ENCODE results near the gene LRP1. TPM values are rescaled to one million over a fixed set of nuclear protein-coding genes. Genes with fewer than 3 reads are reported as not detected.

LRP1 gene
- total RNA-seq, 4 donors from 2014 or later = 128 to 312 (median 207) TPM

DNA sequence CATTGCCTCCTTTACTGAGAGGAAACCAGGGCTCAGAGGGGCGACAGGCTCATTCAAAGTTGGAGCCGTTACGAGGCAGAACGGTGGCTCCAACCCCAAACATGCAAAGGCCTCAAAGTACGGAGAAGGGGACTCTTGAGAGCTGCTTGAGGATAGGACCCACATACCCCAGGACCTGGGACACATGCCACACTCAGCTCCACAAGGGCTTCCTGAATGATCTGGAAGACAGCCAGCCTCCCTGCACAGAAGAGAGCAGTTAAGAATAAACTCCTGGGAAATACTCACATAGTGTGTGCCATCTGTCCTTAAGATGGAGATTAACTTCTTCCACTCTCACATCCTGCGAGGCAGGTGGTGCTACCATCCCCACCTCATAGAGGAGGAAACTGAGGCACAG lies 61.8 kb downstream of the LRP1 start:
- Histone ChIP-seq H3K4me1 (no peaks in the 10 kb centered on the region), H3K27me3 (no peaks in the 10 kb centered on the region), H3K9me3 (no peaks in the 10 kb centered on the region), H3K27ac (no peak overlapping the region), H3K36me3 (peaks cover 0 to 98% (median 0%) of the 10 kb centered on the region in 3 donors), H3K4me3 (no peak overlapping the region)
- no peak for TF ChIP-seq POLR2A (IDR thresholded peaks at IDR 0.05)
- TF ChIP-seq, protein P1, sequence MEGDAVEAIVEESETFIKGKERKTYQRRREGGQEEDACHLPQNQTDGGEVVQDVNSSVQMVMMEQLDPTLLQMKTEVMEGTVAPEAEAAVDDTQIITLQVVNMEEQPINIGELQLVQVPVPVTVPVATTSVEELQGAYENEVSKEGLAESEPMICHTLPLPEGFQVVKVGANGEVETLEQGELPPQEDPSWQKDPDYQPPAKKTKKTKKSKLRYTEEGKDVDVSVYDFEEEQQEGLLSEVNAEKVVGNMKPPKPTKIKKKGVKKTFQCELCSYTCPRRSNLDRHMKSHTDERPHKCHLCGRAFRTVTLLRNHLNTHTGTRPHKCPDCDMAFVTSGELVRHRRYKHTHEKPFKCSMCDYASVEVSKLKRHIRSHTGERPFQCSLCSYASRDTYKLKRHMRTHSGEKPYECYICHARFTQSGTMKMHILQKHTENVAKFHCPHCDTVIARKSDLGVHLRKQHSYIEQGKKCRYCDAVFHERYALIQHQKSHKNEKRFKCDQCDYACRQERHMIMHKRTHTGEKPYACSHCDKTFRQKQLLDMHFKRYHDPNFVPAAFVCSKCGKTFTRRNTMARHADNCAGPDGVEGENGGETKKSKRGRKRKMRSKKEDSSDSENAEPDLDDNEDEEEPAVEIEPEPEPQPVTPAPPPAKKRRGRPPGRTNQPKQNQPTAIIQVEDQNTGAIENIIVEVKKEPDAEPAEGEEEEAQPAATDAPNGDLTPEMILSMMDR (IDR thresholded peaks at IDR 0.05) = no peak
- no peak for DNase-seq

DNA sequence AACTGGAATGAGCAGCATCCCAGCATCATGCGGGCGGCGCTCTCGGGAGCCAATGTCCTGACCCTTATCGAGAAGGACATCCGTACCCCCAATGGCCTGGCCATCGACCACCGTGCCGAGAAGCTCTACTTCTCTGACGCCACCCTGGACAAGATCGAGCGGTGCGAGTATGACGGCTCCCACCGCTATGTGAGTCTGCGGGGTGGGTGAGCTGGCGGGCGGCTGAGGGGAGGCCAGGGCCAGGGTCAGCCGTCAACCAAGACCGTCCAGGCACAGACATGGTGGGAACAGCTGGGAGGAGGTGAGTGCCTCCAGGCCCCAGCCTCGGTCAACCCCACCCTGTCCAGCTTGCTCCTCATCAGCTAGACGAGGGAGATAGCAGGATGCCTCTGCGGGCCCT lies 62.5 kb downstream of the LRP1 start:
- no peak for DNase-seq
- no peak for TF ChIP-seq POLR2A (IDR thresholded peaks at IDR 0.05)
- TF ChIP-seq, protein P1 (IDR thresholded peaks at IDR 0.05) = no peak
- no peaks in the 10 kb centered on the region for H3K27me3 ChIP-seq
- no peak overlapping the region for H3K27ac ChIP-seq
- no peak overlapping the region for H3K4me3 ChIP-seq
- H3K36me3 ChIP-seq = peaks cover 0 to 98% (median 0%) of the 10 kb centered on the region in 3 donors
- H3K4me1 ChIP-seq = no peaks in the 10 kb centered on the region
- no peaks in the 10 kb centered on the region for H3K9me3 ChIP-seq

DNA sequence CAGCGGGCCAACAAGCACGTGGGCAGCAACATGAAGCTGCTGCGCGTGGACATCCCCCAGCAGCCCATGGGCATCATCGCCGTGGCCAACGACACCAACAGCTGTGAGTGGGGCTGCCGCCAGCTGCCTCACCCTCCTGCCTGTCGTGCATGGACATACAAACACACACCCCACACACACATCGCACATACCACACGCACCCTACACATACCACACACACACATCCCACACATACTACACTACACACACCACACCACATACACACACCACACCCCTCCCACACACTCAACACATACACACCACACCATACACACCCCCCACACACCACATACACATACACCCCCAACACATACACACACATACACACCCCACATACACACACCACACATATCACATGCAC lies 63.1 kb downstream of the LRP1 start:
- H3K27me3 ChIP-seq = no peaks in the 10 kb centered on the region
- H3K36me3 ChIP-seq = peaks cover 0 to 98% (median 0%) of the 10 kb centered on the region in 3 donors
- DNase-seq = no peak
- H3K27ac ChIP-seq = no peak overlapping the region
- TF ChIP-seq POLR2A (IDR thresholded peaks at IDR 0.05) = no peak
- TF ChIP-seq, protein P1 (IDR thresholded peaks at IDR 0.05) = no peak
- no peaks in the 10 kb centered on the region for H3K9me3 ChIP-seq
- no peak overlapping the region for H3K4me3 ChIP-seq
- no peaks in the 10 kb centered on the region for H3K4me1 ChIP-seq

DNA sequence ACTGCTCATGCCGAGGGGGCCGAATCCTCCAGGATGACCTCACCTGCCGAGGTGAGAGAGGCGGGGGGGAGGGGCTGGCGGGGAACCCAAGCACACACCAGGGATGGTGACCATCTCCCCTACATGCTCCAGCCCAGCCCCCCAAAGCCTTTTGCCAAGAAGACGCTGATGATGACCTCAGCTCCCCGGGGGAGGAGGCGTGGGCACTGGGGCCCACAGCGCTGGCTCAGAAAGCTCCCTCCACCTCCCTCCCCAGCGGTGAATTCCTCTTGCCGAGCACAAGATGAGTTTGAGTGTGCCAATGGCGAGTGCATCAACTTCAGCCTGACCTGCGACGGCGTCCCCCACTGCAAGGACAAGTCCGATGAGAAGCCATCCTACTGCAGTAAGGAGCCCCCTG lies 64.6 kb downstream of the LRP1 start:
- Histone ChIP-seq H3K27me3 (no peaks in the 10 kb centered on the region), H3K27ac (no peak overlapping the region), H3K4me1 (no peaks in the 10 kb centered on the region), H3K36me3 (peaks cover 0 to 98% (median 0%) of the 10 kb centered on the region in 3 donors), H3K4me3 (no peak overlapping the region), H3K9me3 (no peaks in the 10 kb centered on the region)
- DNase-seq = no peak
- TF ChIP-seq, protein P1 (IDR thresholded peaks at IDR 0.05) = no peak
- no peak for TF ChIP-seq POLR2A (IDR thresholded peaks at IDR 0.05)

DNA sequence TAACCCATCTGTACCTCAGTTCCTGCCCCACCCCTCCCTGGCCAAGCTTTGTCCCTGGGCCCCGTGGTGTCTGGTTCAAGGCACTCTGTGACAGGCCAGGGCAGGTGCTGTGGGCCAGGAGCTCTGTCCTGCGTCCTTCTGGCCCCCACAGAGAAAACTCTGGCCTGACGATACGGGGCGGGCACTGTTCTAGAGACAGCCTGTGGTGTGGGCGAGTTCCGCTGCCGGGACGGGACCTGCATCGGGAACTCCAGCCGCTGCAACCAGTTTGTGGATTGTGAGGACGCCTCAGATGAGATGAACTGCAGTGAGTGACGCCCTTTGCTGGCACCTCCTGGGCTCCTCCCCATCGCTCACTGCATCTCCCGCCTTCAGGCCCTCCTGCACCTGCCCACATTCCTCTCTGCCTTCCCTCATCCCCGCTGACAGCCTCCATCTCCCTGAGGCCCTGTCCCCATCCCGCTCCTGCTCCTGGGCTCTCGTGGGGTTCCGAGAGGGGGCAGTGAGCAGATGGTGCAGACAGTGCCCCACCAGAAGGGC lies 65.5 kb downstream of the LRP1 start:
- H3K36me3 ChIP-seq = peaks cover 0 to 98% (median 0%) of the 10 kb centered on the region in 3 donors
- no peak for TF ChIP-seq POLR2A (IDR thresholded peaks at IDR 0.05)
- TF ChIP-seq, protein P1 (IDR thresholded peaks at IDR 0.05) = no peak
- H3K27ac ChIP-seq = no peak overlapping the region
- H3K9me3 ChIP-seq = no peaks in the 10 kb centered on the region
- DNase-seq = no peak
- no peaks in the 10 kb centered on the region for H3K27me3 ChIP-seq
- H3K4me3 ChIP-seq = no peak overlapping the region
- H3K4me1 ChIP-seq = no peaks in the 10 kb centered on the region

DNA sequence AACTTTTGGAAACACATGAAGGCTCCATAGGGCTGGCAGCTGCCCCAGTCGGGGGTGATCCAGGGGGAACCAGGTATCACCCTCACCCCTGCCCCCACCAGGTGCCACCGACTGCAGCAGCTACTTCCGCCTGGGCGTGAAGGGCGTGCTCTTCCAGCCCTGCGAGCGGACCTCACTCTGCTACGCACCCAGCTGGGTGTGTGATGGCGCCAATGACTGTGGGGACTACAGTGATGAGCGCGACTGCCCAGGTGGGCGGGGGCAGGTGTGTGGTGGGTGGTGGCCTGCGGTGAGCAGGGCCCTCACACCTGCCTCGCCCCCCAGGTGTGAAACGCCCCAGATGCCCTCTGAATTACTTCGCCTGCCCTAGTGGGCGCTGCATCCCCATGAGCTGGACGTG lies 66.0 kb downstream of the LRP1 start:
- Histone ChIP-seq H3K27ac (no peak overlapping the region), H3K27me3 (no peaks in the 10 kb centered on the region), H3K4me3 (no peak overlapping the region), H3K9me3 (no peaks in the 10 kb centered on the region), H3K36me3 (peaks cover 0 to 98% (median 0%) of the 10 kb centered on the region in 3 donors), H3K4me1 (no peaks in the 10 kb centered on the region)
- TF ChIP-seq POLR2A (IDR thresholded peaks at IDR 0.05) = no peak
- TF ChIP-seq, protein P1 (IDR thresholded peaks at IDR 0.05) = no peak
- no peak for DNase-seq

Data from Peyer's patch (tissue), 4 donors.